Islet of Langerhans (tissue), 1 donor: ENCODE results near the gene EBF3.

ENCODE experiments used
- FAIRE-seq: peaks from one replicate; lab custom pipeline; 2011; peaks lifted over from hg19 to GRCh38; lab: Jason Lieb, UNC

Gene EBF3

GRCh38 chr10:129911451-129912165 is 52.5 kb downstream of the EBF3 start:
- FAIRE-seq, result no peak

- FAIRE-seq, result no peak
These were observed 53.2 kb downstream of the EBF3 start for GRCh38 chr10:129910861-129911260.

- FAIRE-seq, result no peak
These were observed 54.4 kb downstream of the EBF3 start for GRCh38 chr10:129909531-129910256.

GRCh38 chr10:129909080-129909479 is 55.0 kb downstream of the EBF3 start:
- FAIRE-seq, result no peak

GRCh38 chr10:129908406-129908805 is 55.7 kb downstream of the EBF3 start:
- FAIRE-seq, result no peak

GRCh38 chr10:129905553-129905952 is 58.5 kb downstream of the EBF3 start:
- no peak for FAIRE-seq

GRCh38 chr10:129904323-129904722 is 59.8 kb downstream of the EBF3 start:
- FAIRE-seq, result no peak

- FAIRE-seq, result no peak
These were observed 62.6 kb downstream of the EBF3 start for GRCh38 chr10:129901389-129902006.

GRCh38 chr10:129900825-129901224 is 63.2 kb downstream of the EBF3 start:
- no peak for FAIRE-seq

- FAIRE-seq, result no peak
These were observed 64.6 kb downstream of the EBF3 start for GRCh38 chr10:129899276-129900130.

GRCh38 chr10:129898706-129899268 is 65.3 kb downstream of the EBF3 start:
- FAIRE-seq, result no peak

- no peak for FAIRE-seq
These were observed 66.0 kb downstream of the EBF3 start for GRCh38 chr10:129897871-129898626.

- no peak for FAIRE-seq
These were observed 67.2 kb downstream of the EBF3 start for GRCh38 chr10:129896860-129897200.

- no peak for FAIRE-seq
These were observed 67.8 kb downstream of the EBF3 start for GRCh38 chr10:129896136-129896859.

GRCh38 chr10:129895811-129896135 is 68.3 kb downstream of the EBF3 start:
- no peak for FAIRE-seq

GRCh38 chr10:129894698-129895097 is 69.4 kb downstream of the EBF3 start:
- no peak for FAIRE-seq

- no peak for FAIRE-seq
These were observed 70.7 kb downstream of the EBF3 start for GRCh38 chr10:129893104-129894089.

- FAIRE-seq, result no peak
These were observed 71.5 kb downstream of the EBF3 start for GRCh38 chr10:129892548-129893052.

- no peak for FAIRE-seq
These were observed 72.3 kb downstream of the EBF3 start for GRCh38 chr10:129891806-129892205.
